RKO (cell line): ENCODE results near the gene WSB2.
A peak's percentile ranks its signal among the peaks of the same experiment; 100 is the strongest.
"Not testable (repeated sequence)": the region's sequence is repeated elsewhere in the genome, so short reads cannot be mapped to it uniquely, and the experiment has no call there.

Source experiments
- DNase-seq: peaks from one replicate; pipeline ENCODE4 v3.0.0-alpha.2; 2016; ENCODE audit warnings: low spot score

Gene WSB2

GRCh38 chr12:118035190-118036041 is 25.6 kb downstream of the WSB2 start:
- DNase-seq, result peak; percentile 48

- peak; percentile 66 for DNase-seq
Measured at GRCh38 chr12:118034429-118035189, 26.4 kb downstream of the WSB2 start.

GRCh38 chr12:118033902-118034301 is 27.1 kb downstream of the WSB2 start:
- DNase-seq, result no peak

- DNase-seq, result no peak
Measured at GRCh38 chr12:118033323-118033722, 27.7 kb downstream of the WSB2 start.

- DNase-seq, result no peak
Measured at GRCh38 chr12:118032188-118032587, 28.8 kb downstream of the WSB2 start.

- DNase-seq, result no peak
Measured at GRCh38 chr12:118029166-118029565, 31.8 kb downstream of the WSB2 start.

- no peak for DNase-seq
Measured at GRCh38 chr12:118025168-118025567, 35.8 kb downstream of the WSB2 start.

GRCh38 chr12:118023301-118023860 is 37.6 kb downstream of the WSB2 start:
- DNase-seq, result no peak

- DNase-seq, result no peak
Measured at GRCh38 chr12:118022728-118023109, 38.3 kb downstream of the WSB2 start.

GRCh38 chr12:118022097-118022727 is 38.8 kb downstream of the WSB2 start:
- not testable (repeated sequence) for DNase-seq

GRCh38 chr12:118020036-118020435 is 40.9 kb downstream of the WSB2 start:
- no peak for DNase-seq

GRCh38 chr12:118017926-118018325 is 43.1 kb downstream of the WSB2 start:
- DNase-seq, result no peak

GRCh38 chr12:118016424-118017264 is 44.3 kb downstream of the WSB2 start, which contains the start of gene RFC5:
Gene RFC5, plus strand, starts transcription at chr12:118016703. Its CDS starts 125 bp downstream, at chr12:118016828.
- peak; percentile 97 for DNase-seq

- no peak for DNase-seq
Measured at GRCh38 chr12:118015944-118016343, 45.0 kb downstream of the WSB2 start.

GRCh38 chr12:118015306-118015705 is 45.7 kb downstream of the WSB2 start:
- no peak for DNase-seq

GRCh38 chr12:118013283-118013682 is 47.7 kb downstream of the WSB2 start:
- no peak for DNase-seq

- no peak for DNase-seq
Measured at GRCh38 chr12:118011961-118012360, 49.0 kb downstream of the WSB2 start.

GRCh38 chr12:118011377-118011776 is 49.6 kb downstream of the WSB2 start:
- DNase-seq, result no peak

- DNase-seq, result no peak
Measured at GRCh38 chr12:118010903-118011302, 50.1 kb downstream of the WSB2 start.

- not testable (repeated sequence) for DNase-seq
Measured at GRCh38 chr12:117999806-118000205, 61.2 kb downstream of the WSB2 start.

GRCh38 chr12:117998719-117999118 is 62.3 kb downstream of the WSB2 start:
- no peak for DNase-seq
